WTC11 (cell line): ENCODE measurements around the gene CDH1.

ENCODE experiments used
- CBFB ChIP-seq: sonication (generic); formaldehyde crosslinking; IDR thresholded peaks from 2 replicates; pipeline ENCODE4 v1.8.1; 2022; ENCODE audit warnings: mild to moderate bottlenecking, low read depth, missing genetic modification reagents
- ELF4 ChIP-seq: sonication (generic); formaldehyde crosslinking; IDR thresholded peaks from 2 replicates; pipeline ENCODE4 v1.8.1; 2022; ENCODE audit warnings: low read depth, mild to moderate bottlenecking, moderate library complexity, missing genetic modification reagents
- JUN ChIP-seq: sonication (generic); formaldehyde crosslinking; IDR thresholded peaks from 2 replicates; pipeline ENCODE4 v1.8.0; 2023; ENCODE audit warnings: mild to moderate bottlenecking, missing genetic modification reagents
- NFE2L1 ChIP-seq: sonication (generic); formaldehyde crosslinking; IDR thresholded peaks from 2 replicates; pipeline ENCODE4 v1.8.1; 2023; ENCODE audit warnings: missing genetic modification reagents
- RORB ChIP-seq: fragments of 250-450 bp; sonication (Bioruptor Pico); IDR thresholded peaks from 2 replicates; pipeline ENCODE4 v1.9.0; 2021; ENCODE audit warnings: mild to moderate bottlenecking
- TEAD4 ChIP-seq: sonication (generic); formaldehyde crosslinking; IDR thresholded peaks from 2 replicates; pipeline ENCODE4 v1.8.0; 2022; ENCODE audit warnings: mild to moderate bottlenecking, missing genetic modification reagents
- ZBTB21 ChIP-seq: sonication (generic); formaldehyde crosslinking; IDR thresholded peaks from 2 replicates; pipeline ENCODE4 v1.8.1; 2023; ENCODE audit warnings: mild to moderate bottlenecking, missing genetic modification reagents, borderline replicate concordance
- ZNF232 ChIP-seq: sonication (generic); formaldehyde crosslinking; IDR thresholded peaks from 2 replicates; pipeline ENCODE4 v1.8.0; 2022; ENCODE audit warnings: mild to moderate bottlenecking, missing genetic modification reagents
- TF ChIP-seq, protein P1 (sequence below): fragments of 200-600 bp; IDR thresholded peaks from 2 replicates; pipeline ENCODE4 v1.8.0; 2022; ENCODE audit warnings: antibody characterized with exemption
- TF ChIP-seq, protein P2 (sequence below): sonication (generic); formaldehyde crosslinking; IDR thresholded peaks from 2 replicates; pipeline ENCODE4 v1.8.1; 2023; ENCODE audit warnings: mild to moderate bottlenecking, missing genetic modification reagents, borderline replicate concordance
- TF ChIP-seq, protein P3 (sequence below): fragments of 250-450 bp; sonication (Bioruptor Pico); IDR thresholded peaks from 2 replicates; pipeline ENCODE4 v2.1.2; 2022; ENCODE audit warnings: mild to moderate bottlenecking, moderate library complexity
- TF ChIP-seq, protein P4 (sequence below): sonication (generic); formaldehyde crosslinking; IDR thresholded peaks from 2 replicates; pipeline ENCODE4 v1.8.1; 2023; ENCODE audit warnings: mild to moderate bottlenecking, missing genetic modification reagents, moderate library complexity

DNA sequence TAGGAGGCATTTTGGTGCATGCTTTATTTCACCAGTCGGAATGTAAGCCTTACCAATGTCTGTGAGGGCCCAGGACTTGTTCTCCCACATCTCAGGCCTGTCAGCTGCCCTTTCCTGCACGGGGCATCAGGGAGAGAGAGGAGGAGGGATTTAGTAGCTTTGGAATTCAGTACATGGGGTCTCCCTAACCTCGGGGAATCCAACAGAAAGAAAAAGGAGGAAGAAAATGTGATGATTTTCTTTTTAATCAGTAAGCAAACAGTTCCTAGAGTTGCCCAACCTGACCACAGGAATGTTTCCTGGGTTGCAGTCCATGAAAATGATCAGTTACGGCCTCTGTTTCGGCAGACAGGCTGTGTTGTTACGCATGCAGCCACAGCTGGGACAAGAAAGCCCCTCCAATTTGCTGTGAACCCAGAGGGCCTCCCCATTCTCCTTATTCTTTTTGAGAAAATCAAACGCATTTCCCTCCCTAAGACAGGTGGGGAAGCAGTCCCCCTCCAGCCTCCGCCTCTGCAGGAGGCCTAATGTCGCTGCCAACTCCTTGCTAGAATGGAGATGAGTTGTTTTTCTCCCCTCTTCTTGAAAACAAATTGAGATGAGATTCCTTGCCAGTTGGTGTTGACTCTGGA is 53.2 kb downstream of the CDH1 start:
- TF ChIP-seq TEAD4 (CRISPR knock-in tag): no peak
- TF ChIP-seq, protein P1, sequence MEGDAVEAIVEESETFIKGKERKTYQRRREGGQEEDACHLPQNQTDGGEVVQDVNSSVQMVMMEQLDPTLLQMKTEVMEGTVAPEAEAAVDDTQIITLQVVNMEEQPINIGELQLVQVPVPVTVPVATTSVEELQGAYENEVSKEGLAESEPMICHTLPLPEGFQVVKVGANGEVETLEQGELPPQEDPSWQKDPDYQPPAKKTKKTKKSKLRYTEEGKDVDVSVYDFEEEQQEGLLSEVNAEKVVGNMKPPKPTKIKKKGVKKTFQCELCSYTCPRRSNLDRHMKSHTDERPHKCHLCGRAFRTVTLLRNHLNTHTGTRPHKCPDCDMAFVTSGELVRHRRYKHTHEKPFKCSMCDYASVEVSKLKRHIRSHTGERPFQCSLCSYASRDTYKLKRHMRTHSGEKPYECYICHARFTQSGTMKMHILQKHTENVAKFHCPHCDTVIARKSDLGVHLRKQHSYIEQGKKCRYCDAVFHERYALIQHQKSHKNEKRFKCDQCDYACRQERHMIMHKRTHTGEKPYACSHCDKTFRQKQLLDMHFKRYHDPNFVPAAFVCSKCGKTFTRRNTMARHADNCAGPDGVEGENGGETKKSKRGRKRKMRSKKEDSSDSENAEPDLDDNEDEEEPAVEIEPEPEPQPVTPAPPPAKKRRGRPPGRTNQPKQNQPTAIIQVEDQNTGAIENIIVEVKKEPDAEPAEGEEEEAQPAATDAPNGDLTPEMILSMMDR: no peak
- TF ChIP-seq, protein P2, sequence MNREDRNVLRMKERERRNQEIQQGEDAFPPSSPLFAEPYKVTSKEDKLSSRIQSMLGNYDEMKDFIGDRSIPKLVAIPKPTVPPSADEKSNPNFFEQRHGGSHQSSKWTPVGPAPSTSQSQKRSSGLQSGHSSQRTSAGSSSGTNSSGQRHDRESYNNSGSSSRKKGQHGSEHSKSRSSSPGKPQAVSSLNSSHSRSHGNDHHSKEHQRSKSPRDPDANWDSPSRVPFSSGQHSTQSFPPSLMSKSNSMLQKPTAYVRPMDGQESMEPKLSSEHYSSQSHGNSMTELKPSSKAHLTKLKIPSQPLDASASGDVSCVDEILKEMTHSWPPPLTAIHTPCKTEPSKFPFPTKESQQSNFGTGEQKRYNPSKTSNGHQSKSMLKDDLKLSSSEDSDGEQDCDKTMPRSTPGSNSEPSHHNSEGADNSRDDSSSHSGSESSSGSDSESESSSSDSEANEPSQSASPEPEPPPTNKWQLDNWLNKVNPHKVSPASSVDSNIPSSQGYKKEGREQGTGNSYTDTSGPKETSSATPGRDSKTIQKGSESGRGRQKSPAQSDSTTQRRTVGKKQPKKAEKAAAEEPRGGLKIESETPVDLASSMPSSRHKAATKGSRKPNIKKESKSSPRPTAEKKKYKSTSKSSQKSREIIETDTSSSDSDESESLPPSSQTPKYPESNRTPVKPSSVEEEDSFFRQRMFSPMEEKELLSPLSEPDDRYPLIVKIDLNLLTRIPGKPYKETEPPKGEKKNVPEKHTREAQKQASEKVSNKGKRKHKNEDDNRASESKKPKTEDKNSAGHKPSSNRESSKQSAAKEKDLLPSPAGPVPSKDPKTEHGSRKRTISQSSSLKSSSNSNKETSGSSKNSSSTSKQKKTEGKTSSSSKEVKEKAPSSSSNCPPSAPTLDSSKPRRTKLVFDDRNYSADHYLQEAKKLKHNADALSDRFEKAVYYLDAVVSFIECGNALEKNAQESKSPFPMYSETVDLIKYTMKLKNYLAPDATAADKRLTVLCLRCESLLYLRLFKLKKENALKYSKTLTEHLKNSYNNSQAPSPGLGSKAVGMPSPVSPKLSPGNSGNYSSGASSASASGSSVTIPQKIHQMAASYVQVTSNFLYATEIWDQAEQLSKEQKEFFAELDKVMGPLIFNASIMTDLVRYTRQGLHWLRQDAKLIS: no peak
- TF ChIP-seq ZBTB21: no peak
- TF ChIP-seq CBFB (CRISPR knock-in tag): no peak
- no peak for TF ChIP-seq RORB (CRISPR knock-in tag)
- no peak for TF ChIP-seq NFE2L1 (CRISPR knock-in tag)
- TF ChIP-seq ZNF232: no peak
- TF ChIP-seq, protein P3, sequence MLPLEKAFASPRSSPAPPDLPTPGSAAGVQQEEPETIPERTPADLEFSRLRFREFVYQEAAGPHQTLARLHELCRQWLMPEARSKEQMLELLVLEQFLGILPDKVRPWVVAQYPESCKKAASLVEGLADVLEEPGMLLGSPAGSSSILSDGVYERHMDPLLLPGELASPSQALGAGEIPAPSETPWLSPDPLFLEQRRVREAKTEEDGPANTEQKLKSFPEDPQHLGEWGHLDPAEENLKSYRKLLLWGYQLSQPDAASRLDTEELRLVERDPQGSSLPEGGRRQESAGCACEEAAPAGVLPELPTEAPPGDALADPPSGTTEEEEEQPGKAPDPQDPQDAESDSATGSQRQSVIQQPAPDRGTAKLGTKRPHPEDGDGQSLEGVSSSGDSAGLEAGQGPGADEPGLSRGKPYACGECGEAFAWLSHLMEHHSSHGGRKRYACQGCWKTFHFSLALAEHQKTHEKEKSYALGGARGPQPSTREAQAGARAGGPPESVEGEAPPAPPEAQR (CRISPR knock-in tag): no peak
- TF ChIP-seq, protein P4, sequence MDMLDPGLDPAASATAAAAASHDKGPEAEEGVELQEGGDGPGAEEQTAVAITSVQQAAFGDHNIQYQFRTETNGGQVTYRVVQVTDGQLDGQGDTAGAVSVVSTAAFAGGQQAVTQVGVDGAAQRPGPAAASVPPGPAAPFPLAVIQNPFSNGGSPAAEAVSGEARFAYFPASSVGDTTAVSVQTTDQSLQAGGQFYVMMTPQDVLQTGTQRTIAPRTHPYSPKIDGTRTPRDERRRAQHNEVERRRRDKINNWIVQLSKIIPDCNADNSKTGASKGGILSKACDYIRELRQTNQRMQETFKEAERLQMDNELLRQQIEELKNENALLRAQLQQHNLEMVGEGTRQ: no peak
- no peak for TF ChIP-seq ELF4 (CRISPR knock-in tag)
- no peak for TF ChIP-seq JUN (CRISPR knock-in tag)
